KG1 (cell line): Measurements from ENCODE around the gene GUCA1C.

Experiments used
- DNase-seq: peaks from one replicate; lab custom pipeline; 2025; lab: John Stamatoyannopoulos, UW

GUCA1C gene

DNA sequence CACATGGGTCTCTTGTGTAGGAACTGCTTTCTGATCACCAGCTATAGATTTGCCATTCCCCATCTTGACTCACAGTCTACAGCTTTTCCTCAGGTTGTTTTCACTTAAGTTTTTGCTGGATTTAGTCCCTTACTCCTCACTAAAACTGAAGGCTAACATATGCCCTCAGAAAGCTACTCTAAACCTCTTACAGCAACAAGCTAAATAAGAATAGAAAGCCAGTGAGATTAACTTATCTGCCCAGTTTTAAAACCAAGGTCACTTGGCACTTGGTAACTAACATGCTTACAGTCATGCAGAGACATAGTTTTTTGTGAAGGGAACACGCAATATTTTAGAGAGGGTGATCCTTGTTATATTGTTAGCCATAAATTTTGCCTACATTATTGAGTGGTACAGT lies at the start of gene GUCA1C:
Gene GUCA1C (minus strand): TSS at position 180 of the 400 bp plus-strand sequence. CDS start 117 bp downstream, at position 63.
- DNase-seq: no peak

DNA sequence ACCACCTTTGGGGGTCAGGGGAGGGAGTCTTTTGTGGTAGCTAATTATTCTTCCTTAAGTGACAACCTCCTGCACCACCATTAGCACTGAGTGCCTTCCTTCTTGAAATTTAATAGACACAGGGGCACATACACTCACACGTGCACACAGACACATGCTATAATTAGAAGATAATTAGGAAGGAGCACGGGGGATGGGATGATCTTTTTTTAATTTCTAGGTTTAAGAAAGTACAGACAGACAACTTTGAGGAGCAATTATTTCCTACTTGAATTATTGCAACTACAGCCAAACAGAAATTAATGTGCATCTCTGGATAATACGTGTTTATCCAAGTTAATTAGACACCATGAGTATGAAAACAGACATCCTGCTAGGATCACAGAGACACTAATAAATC lies 44.8 kb upstream of the GUCA1C start:
- no peak for DNase-seq

DNA sequence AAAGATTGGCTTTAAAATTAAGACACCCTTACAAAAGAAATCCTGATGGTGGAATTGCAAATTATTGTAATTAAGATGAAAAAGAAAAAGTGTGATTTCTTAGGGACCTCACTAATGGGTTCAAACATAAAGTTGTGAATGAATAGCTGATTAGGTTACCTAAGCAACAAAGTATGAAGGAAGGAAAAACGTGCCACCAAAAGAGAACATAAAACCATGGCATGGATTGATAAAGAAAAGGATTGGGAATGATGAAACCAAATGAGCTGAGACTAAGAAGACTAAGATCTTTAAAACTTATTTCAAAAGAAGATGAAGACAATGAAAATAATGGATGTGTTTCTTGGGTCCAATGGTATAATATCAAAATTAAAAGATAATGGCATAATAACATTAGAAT lies 32.2 kb upstream of the GUCA1C start:
- no peak for DNase-seq

DNA sequence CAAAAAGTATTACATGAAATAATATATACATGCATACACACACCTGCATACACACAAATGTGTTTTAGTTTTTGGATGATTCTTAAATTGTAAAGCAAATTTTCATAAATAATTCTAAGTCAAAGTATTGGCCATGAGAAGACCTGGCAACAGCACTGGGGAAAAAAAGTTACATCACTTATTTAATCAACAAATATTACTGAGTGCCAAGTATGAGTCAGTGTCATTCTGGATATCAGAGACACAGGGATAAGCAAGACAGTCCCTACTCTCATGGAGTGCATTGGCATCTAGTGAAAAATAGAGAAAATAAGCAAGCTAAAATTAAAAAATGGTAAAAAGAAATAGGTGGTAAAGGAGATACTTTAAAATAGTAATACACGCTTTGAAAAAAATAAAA lies 29.4 kb upstream of the GUCA1C start:
- DNase-seq: no peak

DNA sequence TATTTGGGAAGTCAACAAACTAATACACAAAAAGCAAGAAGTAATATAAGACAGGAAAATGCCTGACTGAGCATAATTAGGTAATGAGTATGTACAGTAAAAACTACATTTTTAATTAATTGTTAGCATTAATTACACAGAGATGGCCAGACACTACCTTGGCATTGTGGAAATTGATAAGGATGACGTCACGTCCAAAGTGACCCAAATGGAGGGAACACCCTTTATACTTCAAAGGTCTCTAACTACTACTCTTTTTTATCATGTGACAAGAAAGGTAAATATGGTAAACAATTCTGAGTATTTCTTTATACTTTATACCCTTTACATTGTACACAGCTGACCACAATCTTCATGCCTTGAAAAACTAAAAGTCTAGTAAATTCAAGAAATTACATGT lies 22.4 kb upstream of the GUCA1C start:
- DNase-seq: no peak

GRCh38 chr3:108973019-108973418 lies 19.3 kb upstream of the GUCA1C start:
- DNase-seq: no peak

DNA sequence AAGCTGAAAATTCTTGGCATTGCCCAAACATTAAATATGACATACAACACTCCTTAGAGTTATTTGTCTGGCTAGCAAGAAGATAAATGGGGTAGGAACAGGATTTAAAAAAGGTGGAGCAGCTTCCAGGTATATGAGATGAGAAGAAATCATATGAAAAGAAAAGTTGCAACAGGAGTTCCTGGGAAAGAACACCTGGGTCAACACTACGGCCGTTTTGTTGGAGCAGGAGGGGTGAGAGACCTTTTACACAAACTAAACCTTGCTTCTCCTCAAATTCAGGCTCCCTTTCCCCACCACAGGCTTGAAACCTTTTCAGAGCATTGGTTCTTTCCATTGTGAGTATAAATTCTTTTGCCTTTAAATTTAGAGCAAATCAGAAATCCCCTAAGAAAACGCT lies 18.8 kb upstream of the GUCA1C start:
- DNase-seq: no peak

- DNase-seq: no peak
Measured at GRCh38 chr3:108970561-108970960, 16.9 kb upstream of the GUCA1C start.

GRCh38 chr3:108966773-108967172 lies 13.1 kb upstream of the GUCA1C start:
- DNase-seq: no peak

GRCh38 chr3:108959017-108959416 lies 5.3 kb upstream of the GUCA1C start:
- DNase-seq: no peak

DNA sequence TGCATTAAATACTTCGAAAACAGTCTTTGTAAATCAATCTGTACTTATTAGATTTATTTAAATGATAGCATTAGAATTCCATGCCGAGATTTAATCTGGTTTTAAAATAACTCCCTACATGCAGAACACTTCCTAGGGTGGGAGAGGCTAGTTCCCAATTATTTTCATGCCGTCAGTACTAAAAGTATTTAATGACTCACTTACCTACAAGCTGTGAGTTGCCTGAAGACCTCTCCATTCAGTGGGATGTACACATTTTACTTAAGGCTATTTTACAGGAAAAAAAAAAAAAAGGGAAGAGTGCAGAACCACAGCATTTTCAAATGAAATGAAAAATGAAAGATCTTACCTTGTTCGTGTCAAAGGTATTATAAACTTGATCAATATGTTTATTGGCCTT lies 469 bp downstream of the GUCA1C start:
- DNase-seq: no peak

GRCh38 chr3:108951820-108952501 lies 1.7 kb downstream of the GUCA1C start:
- DNase-seq: no peak

DNA sequence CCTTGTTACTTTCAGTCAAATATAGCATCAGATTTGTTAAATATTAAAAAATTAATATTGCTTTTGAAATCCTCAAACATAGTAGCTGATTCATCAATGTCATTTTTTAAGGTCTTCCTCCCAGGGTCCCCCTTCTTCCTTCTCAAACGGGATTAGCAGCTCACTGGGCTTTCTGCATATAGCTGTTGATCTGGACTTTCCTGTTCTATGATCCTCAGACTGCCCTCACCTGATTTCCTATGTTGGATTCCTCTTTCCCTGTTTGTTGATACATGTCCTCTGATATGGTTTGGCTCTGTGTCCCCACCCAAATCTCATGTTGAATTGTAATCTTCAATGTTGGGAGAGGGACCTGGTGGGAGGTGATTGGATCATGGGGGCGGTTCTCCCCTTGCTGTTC lies 5.8 kb downstream of the GUCA1C start:
- DNase-seq: no peak

DNA sequence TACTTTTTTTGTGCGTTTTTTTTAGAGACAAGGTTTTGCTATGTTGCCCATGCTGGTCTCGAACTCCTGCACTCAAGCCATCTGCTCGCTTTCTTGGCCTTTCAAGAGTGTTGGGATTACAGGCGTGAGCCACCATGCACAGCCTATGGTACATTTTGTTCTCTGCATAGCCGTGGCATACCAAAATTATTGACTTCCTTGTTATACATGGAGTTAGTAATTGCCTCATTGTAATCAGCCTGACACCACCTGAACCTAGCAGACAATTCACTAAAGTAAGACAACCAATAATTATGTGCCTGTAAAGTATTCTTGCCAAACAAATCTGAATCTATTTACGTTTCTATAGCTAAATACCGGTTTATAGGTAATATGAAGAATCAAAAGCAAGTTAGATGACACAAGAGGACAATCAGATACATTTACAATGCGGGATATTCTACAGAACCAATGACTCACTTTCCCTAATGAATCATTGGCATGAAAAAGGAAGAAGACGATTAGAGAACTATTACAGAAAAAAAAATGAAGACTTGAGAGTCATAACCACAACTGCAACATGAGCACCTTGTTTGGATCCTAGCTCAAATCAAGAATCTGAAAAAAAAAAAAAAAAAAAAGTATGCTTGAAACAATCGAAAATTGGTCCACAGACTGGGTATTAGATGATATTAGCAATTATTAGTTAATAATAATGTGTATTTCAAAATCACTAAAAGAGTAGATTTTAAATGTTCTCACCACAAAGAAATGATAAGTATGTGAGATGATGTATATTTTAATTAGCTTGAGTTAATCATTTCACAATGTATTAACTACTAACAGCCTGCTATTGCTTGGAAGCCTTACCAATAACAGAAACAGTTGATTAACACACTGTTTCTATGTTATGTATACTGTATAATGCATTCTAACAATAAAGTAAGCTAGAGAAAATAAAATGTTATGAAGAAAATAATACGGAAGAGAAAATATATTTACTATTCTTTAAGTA lies 7.1 kb downstream of the GUCA1C start:
- no peak for DNase-seq

GRCh38 chr3:108940568-108941263 lies 13.0 kb downstream of the GUCA1C start:
- DNase-seq: no peak

GRCh38 chr3:108940166-108940565 lies 13.5 kb downstream of the GUCA1C start:
- no peak for DNase-seq

DNA sequence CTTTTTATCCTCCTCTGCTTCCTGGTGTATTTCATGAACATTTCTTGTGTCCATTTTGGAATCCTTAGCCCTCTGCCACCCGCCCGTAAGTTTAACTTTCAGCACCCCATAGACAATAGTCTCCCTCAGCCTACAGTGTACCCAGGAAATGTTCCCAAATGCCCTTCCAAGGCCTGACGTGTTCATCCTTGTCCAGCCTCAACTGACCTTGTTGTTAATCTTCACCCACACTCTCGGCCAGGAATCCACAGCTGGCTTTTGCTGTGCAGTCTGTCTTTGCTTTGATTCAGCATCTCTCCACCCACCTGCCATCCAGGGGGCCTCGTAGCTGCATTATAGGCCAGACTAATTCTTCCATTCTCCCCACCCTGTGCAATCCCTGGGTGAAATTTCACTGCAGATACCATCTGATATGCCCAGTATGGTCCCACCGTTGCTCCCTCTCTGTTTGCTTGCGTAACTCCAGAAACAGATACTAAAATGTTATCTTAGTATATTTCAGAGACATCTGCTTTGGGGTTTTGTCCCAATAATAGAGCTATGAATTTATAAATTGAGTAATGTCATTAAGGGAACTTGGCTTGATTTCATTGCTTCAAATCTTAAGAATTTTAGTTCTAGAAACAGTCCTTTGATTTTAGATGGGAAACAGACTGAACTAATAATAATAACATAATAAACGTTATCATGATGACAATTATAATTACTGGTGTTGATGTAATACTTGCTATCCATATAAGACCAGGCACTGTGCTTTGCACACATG lies 16.6 kb downstream of the GUCA1C start:
- DNase-seq: no peak

DNA sequence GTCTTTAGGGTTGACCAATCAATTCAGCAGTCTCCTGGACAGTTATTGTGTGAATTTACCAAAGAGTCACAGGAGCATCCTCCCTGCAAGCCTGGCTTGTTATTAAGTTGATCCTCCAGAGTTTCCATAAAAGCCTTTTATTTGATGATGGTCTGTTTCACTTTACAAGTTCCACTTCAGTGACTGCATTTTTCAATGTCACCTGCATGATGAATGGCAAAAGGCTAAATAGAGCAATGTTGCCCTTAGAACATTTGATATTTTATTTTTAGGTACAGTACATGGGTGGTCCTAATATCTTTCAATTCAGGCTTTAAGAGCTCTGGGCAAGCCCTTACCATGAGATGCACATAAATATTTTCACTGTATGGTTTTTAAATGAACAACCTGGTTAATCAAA lies 22.6 kb downstream of the GUCA1C start:
- no peak for DNase-seq

- no peak for DNase-seq
Measured at GRCh38 chr3:108918866-108919265, 34.8 kb downstream of the GUCA1C start.

GRCh38 chr3:108914774-108915641 lies 38.7 kb downstream of the GUCA1C start:
- peak; percentile 27 for DNase-seq

- no peak for DNase-seq
Measured at GRCh38 chr3:108909799-108910198, 43.9 kb downstream of the GUCA1C start.
